Middle frontal gyrus (tissue), 1 donor: Measurements from ENCODE around the gene CXCR6.

ENCODE experiments used
- DNase-seq: peaks from one replicate; pipeline ENCODE4 v3.0.0-alpha.2; 2015; ENCODE audit warnings: low spot score; ENCODE audit errors: extremely low spot score

Gene CXCR6

GRCh38 chr3:45946875-45947274 is 3.6 kb downstream of the CXCR6 start:
- DNase-seq = no peak

- DNase-seq = no peak
Measured at GRCh38 chr3:45947361-45947760, 4.1 kb downstream of the CXCR6 start.

GRCh38 chr3:45948311-45948781 is 5.1 kb downstream of the CXCR6 start:
- no peak for DNase-seq

DNA sequence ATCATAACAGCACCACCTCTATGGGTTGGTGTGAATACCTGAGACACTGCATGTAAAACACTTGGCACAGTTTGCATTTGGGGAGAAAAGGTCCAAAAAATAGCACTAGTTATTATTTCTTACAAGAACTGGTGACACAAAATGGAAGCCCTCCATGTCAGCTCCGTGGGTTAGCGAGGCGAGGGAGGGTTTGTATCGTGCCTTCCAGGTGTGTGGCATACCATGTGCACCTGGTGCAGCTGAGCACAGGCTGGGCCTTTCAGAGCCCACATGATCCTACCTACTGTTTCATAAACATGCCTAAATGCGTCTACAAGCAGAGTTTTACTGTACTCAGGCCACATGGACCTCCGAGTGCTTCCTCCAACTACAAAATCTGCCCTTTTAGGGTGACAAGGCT is 5.6 kb downstream of the CXCR6 start:
- DNase-seq = no peak

- DNase-seq = no peak
Measured at GRCh38 chr3:45949432-45949831, 6.2 kb downstream of the CXCR6 start.

DNA sequence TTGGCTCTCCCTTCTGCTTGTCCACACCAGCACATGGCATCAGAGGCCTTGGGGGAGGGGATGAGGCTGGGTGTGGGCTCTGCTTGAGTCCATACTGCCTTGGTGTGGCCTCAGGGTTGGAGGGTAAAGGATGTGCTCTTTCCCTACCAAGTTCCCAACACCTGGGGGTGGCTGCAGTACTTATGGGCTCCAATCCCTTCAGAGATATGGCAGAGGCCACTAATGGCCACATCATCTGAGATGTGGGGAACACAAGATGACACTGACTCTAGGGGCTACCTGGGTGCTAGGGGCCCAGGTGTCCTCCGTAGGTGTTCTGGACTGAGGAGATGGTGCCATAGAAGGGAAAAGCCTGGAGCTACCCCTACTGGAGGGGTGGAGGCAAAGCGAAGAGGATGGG is 6.9 kb downstream of the CXCR6 start:
- no peak for DNase-seq

GRCh38 chr3:45950686-45951600 is 7.7 kb downstream of the CXCR6 start:
- no peak for DNase-seq

DNA sequence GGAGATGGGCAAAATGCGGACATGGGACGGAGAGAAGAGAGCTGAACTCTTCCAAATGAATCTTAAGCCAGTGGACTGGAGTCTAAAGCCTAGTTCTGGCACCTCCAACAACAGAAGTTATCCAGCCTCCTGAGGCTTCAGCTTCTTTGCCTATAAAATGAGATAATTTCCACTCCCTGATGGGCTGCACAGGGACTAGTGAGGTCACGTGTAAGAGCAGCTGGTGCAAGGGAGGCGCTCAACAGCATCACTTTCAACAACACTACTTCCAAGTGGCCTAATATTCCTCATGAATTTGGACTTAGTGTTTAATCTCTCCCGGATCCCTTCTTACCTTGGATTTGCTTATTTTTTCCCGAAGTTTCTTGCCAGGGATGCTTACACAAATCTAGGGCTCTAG is 8.7 kb downstream of the CXCR6 start:
- no peak for DNase-seq

DNA sequence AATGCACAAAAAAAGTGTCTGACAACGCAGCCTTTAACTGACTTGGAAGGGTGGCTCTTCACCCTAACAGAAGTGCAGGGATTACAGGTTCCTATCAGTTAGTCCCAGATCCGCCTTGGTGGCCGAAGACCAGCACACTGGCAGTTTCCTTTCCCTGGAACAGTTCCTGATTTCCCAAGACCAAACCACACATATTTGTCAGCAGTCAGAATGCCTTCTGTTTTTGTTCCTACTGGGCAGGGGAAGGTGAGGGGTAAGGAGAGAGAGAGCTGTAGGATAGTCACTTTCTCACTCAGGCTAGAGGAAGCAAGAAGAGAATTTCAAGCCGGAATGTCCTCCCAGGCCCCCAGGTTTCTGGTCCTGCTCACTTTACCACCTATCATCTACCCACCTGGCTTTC is 9.2 kb downstream of the CXCR6 start:
- DNase-seq = no peak

DNA sequence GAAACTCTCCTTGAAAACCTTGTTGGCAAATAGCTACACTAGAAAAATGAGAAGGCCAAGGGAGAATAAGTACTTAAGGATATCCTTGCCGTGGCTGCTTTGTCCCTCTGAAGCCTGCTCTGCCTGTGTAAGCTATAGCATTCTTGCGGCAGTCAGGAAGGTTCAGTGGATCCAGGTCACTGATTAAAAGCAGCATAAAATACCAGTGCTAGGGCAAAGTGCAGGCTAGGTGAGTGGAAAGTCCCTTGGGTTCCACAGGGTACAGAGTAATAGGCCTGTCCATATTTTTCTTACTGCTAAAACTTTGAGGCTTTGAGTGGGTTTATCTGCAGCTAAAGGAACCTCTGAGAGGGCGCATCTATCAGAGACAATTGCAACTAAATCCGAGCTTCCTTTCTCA is 10.3 kb downstream of the CXCR6 start:
- no peak for DNase-seq

DNA sequence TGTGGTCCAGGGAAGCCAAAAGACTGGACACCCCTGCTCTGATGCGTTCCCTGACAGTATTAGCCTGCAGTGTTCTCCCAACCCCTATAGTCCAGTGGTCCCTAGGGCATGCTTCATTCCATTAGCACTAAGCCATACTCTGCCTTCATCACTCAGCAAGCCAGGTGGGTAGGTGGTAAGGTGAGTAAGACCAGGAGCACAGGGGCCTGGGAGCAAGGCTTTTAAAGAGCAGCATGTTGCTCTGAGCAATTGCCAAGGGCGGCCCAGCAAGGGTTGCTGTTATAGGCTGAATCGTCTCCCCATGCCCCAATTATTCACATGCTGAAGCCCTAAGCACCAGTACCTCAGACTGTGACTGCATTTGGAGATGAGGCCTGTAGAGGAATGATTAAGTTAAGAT is 11.0 kb downstream of the CXCR6 start:
- DNase-seq = no peak

- DNase-seq = no peak
Measured at GRCh38 chr3:45955017-45955647, 11.9 kb downstream of the CXCR6 start.

- no peak for DNase-seq
Measured at GRCh38 chr3:45955706-45956105, 12.4 kb downstream of the CXCR6 start.

- no peak for DNase-seq
Measured at GRCh38 chr3:45957586-45957985, 14.3 kb downstream of the CXCR6 start.

DNA sequence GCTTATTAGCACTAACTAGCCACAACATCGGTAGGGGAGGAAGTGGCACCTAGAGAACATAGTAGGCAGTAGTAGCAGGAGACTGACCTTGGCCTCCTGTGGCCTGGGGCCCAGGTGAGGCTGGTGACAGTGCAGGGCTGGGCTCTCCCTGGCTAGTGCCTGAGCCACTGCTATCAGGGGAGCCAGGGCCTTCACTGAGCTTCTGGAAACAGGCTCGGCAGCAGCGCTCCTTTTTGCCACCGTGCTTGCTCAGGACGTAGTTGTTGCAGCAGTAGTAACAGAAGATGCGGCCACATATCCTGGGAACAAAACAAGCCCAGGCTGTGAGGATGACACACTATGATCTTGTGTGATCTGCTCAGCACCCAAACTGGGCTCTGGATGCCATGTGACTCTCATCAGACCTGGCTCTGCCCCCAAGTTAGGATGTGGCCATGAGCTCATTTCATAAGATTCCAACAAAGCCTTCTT is 15.1 kb downstream of the CXCR6 start:
- DNase-seq = no peak

DNA sequence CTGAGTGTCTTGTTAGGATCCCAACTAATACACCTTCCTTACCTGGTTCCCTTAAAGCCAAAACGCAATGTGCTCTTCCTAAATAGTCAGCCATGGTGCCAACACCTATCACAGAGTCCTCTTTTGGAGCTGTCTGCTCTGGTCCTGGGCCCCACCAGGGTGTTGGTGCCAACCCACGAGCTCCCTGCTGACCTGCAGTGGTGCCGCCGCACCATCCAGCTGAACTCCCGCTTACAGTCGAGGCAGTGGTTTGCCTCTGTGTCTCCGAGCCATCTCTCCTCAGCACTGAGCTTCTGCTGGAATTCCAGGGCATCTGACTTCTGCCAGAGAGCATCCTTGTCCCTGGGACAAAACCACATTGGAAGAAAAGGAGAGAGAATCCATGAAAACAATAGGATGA is 15.9 kb downstream of the CXCR6 start:
- DNase-seq = no peak

GRCh38 chr3:45960289-45960688 is 17.0 kb downstream of the CXCR6 start:
- DNase-seq = no peak

DNA sequence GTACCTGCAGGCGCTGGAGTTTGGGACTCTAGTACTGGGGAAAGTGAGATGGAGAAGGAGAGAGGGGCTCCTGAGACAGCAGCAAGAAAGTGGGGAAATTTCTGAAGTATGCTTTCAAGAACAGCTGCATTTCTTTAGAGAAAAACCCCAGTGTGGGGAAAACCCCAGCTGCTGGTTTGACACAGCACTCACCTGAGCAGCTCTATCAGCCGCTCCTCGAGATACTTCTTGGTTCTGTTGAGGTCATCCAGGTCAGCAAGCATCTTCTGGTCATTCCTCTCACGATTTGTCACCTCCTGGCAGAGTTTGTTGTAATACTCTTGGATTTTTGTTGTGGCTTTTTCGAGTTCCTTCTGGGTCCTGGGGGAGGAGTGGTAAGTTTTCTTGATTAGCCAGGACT is 18.8 kb downstream of the CXCR6 start:
- no peak for DNase-seq

GRCh38 chr3:45964139-45964538 is 20.9 kb downstream of the CXCR6 start:
- DNase-seq = no peak

- DNase-seq = no peak
Measured at GRCh38 chr3:45965253-45965652, 22.0 kb downstream of the CXCR6 start.

DNA sequence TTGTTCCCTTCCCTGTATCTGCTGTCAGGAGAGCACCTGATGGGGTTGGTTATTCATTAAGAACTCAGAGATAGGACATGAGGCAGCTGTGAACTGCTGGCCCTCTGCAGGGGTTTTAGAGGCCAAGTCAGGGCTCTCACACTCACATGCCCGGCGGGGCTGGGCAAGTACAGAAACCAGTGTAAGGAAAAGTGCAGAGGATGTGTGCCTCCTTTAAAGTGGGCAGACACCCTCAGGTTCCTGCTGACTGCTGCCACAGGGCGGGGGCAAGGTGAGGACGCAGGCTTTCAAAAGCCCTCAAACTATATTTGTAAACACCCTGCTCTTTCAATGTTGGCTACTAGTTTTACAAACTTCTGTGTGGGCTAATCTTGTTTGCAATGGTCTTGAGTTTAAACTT is 22.4 kb downstream of the CXCR6 start:
- DNase-seq = no peak

GRCh38 chr3:45966371-45966791 is 23.1 kb downstream of the CXCR6 start:
- no peak for DNase-seq
